HG03520 (cell line): ENCODE data around the gene LRBA.

ENCODE experiments used
- ATAC-seq: cut with Tn5 transposase; IDR thresholded peaks from one replicate; pipeline ENCODE4 v1.9.1; 2021; ENCODE audit warnings: mild to moderate bottlenecking, moderate library complexity; ENCODE audit not compliant: unreplicated experiment

Gene LRBA

DNA sequence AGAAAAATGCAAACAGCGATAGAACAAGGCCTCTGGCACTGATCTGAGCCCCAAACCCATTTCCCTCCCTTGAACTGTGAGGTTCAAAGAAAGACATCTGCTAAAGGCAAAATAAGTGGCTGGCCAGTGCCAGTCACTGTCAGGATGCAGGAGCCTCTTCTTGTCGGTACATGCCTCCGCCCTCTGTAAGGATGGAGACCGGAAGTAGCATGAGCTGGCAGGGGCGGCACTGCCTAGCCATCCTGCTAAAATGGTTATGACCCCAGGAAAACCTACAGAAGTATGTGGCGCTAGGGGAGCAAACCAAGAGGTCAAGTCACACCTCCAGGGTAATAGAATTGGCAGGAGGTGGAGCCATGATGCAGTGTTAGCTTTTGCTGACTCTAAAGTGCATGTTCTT lies 756.5 kb downstream of the LRBA start:
- no peak for ATAC-seq

DNA sequence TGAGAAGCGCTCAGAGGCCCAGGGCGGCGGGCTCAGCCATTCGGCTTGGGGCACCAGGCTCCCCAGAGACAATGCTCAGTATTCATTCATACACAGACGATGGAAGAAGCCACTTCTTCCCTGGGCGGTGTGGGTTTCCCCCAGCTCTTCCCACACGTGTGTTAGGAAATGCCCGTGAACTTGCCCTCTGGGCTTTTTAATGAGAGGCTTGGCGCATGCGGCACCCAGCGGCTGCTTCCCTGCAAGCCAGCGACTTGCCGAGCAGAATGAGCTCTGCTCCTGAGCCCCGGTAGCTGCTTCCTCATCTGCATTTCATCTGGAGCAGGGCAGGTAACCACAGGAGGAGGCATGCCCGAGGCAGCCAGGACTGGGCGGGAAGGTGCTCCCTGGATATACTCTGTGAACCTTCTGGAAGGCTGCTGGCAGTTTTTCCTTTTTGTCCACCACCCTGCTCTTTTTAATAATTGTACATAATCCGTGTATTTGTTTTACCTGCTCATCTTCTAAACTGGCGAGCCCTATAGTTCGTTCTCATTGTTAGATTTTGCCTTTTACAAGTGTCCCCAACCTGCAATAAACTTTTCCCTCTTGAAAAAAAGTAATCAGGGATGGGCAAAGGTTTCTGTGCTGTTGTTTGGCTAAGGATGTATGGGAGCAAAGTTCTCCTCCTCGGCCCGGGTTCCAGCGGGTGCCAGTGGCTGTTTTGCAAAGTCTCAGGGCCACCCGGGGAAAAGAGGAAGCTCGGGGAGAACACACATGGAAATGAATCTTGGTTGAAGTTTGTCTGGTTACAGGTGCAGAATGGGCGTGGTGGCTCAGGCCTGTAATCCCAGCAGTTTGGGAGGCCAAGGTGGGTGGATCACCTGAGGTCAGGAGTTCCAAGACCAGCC lies 758.0 kb downstream of the LRBA start:
- no peak for ATAC-seq

DNA sequence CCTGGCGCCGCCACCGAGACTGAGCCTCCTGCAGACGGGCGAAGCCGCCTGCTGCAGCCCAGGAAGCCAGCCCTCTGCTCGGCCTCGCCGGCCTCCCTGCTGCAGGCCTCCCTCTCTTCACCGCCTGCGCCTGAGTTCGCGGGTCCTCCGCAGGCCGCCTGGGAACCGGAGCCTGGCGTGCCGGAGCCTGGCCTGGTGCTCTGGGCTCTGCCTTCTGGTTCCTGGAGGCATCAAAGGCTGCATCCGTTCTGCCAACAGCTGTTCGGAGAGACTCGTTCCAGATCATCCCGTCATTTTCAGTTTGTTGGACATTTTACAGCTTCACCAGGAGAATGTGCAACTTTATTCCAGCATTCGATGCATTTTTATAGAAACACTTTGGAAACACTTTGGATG lies 758.9 kb downstream of the LRBA start:
- no peak for ATAC-seq

DNA sequence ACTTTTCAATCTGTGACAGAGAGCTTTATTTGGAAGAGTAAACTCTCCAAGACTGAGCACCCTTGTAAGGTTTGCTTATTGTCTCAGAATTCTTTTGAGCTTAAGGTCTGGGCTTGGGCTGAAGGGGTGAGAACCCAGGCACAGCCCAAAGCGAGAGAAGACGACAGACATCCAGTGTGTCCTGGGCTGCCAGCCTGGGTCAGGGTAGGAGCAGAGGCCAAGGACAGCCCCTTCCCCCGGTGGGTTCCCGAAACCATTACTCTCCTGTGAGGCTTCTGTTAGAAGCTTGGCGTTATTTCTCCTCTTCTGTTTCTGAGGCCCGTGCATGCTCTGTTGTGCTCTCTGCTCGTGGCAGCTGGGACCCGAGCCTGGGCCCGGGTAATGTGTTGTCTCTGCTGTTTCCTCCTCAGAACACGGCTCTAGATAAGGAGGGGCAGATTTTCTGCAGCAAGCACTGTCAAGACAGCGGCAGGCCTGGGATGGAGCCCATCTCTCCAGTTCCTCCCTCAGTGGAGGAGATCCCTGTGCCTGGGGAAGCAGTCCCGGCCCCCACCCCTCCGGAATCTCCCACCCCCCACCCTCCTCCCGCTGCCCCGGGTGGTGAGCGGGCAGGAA lies 759.4 kb downstream of the LRBA start:
- ATAC-seq: no peak

DNA sequence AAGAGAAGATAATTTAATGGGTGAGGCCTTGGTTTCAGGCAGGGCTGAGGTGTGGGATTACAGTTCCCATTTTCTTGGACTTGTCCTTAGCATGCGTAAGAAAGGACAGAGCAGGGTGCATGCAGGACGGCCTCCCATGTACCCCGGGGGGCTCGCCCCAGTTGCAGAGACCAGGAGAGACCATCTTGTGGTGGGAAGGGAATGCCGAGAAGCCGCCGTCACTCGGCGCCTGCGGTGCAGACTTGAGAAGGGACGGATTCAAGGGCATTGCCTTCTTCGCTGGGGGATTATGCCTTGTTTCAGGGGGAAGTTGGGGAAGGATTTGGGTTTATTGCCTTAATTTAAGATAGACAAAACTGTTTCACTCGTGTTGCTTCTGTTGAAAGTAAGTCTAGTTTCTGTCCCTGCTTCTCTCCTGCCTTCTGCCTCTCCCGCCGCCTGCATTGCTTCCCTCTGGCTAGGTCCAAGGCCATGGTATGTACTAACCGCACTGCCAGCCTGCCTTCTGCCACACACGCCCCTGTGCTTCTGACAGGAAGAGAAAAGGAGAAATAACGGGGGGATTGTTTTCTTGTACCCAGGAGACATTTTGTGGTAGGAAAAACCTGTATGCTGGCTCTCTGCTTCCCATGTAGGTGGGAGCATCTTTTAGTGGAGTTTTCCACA lies 761.0 kb downstream of the LRBA start:
- ATAC-seq: no peak

DNA sequence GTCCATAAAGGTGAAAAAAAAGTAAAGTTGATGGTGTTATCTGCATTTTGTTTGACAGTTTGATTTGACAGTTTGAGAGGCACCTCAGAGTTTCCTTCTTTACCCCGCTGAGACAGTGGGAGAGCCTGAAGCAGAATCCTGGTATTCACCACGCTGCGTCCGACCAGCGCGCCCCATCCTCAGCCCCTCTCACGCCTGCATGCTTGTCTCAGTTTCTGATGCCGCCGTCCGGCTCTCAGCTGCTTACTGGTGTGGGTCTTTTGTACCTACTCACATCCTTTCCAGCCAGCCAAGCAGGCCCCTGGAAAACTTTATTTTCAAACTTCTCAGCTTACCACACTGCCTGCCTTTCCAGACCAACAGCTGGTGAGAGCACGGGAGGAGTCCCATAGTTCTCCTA lies 761.7 kb downstream of the LRBA start:
- ATAC-seq: no peak

DNA sequence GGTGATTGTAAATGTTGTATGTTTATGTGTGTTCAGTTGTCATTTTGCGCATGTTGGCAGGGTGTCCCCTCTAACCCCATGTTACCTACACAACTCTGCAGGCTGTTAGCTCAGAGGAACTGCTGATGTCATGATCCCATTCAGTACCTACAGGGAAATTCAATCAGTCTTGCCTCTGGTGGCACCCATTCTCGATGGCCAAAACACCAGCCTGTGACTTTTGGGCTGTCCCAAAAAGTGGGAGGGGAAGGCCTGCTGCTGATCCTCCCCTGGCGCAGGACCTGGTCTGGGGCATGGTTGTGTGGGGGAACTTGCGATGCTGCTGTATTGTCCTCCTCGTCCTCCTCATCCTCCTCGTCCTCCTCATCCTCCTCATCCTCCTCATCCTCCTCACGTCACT lies 762.3 kb downstream of the LRBA start:
- ATAC-seq: no peak

DNA sequence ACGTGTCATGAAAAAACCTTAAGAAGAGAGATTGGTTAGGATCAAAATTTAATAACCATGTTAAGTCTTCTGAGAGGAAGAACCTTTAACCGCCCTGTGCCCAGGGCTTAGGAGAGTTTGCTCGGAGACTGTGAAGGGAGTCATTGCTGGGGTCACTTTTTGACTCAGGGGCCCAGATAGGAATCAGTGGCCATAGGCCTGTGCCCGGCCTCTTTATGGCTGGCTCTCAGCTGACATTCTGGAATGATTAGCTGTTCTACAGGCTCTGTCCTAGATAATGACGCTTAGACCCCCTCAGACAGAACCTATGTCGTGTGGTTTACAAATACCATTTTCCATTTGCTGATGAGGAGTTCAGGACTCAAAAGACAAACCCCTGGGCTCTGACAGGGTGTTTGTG lies 762.8 kb downstream of the LRBA start:
- ATAC-seq: no peak

DNA sequence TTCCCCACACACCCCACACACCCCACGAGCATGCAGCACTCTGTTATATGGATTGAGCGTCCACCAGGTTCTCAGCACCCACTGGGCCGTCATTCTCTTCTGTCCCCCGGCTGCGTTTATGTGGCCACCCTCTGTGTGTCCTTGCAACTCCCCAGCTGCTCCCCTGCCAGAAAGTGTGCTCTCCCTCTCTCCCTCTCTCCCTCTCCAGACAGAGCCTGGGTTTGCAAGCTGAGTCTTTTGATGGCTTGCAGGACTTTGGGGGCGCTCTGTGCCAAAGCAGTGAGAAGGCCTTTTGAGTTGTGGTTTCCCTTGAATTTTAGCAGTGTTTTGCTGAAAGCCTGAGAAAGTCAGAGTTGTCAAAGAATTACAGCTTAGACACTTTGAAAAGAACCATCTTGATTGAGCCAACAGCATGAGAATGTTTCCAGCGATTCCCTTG lies 763.3 kb downstream of the LRBA start:
- ATAC-seq: no peak

DNA sequence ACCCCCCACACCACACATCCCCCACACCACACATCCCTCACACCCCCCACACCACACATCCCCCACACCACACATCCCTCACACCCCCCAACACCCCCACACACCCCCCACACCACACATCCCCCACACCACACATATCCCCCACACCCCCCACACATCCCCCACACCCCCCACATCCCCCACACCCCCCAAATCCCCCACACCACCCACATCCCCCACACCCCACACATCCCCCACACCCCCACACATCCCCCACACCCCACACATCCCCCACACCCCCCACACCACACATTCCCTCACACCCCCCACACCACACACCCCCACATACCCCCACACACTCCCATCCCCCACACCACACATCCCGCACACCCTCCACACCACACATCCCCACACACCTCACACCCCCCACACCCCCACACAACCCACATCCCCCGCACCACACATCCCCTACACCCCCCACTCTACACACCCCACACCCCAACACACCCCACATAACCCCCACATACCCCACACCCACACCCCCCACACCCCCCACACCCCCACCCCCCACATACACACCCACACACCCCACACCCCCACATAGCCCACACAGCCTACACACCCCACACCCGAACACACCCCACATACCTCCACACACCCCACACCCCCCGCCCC lies 764.0 kb downstream of the LRBA start:
- no peak for ATAC-seq

DNA sequence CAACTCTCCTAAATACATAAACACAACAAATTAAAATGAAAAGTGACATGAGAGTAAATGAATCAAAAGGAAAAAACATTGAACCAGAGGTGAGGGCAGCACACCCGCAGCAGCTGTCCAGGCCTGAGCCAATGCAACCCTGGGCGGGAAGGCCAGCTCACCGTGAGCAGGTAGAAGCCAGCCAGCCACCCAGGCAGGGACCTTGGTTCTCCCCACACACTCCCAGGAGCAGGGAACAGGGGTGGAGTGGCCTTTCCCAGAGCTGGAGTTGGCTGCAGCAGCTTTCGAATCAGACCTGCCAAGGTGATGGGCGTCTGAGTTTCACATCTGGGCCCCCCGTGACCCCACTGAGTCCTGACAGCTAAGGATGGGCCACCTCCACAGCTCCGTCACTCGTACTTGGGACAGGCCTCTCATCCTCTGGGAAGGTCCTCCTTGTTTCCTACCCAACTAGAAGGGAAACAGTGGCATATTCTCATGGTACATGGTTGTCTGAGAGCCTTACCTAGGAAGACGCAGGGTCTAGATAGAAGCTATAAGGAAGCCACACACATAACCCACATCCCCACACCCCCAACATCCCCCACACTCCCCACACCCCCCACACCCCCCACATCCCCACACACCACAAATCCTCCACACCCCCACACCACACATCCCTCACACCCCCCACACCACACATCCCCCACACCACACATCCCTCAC lies 764.6 kb downstream of the LRBA start:
- no peak for ATAC-seq

DNA sequence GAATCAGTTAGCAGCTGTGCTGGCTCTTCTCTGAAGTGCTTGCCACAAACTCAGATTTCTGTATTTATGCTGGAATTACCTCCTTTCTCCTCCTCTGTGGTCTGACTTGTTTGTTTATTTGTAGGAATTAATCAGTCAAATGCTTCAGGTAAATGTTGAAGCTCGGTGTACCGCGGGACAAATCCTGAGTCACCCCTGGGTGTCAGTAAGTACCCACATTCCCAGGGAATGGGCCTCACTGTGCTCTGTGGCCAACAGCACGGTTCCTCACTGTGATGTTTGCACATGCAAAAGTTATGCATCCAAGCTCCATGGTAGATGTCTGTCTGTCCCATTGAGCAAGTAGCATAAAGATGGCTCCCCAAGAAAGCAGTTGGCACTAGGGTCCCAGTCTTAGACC lies 766.9 kb downstream of the LRBA start:
- ATAC-seq: no peak

DNA sequence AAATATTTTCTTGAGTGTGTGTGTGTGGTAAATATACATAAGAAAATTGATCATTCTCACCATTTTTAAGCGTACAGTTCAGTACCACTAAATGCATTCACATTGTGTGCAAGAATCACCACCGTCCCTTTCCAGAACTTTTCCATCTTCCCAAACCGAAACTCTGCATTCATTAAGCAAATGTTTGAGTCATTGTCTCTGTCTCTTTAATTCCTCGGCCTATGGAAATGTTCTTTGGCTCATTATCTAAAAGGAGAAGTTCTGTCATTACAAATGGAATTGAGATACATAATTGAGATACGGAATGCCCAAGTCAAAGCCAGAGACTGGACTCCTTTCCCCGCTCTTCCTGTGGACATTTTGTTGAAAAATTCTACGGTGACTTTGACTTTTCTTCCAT lies 767.9 kb downstream of the LRBA start:
- ATAC-seq: no peak

DNA sequence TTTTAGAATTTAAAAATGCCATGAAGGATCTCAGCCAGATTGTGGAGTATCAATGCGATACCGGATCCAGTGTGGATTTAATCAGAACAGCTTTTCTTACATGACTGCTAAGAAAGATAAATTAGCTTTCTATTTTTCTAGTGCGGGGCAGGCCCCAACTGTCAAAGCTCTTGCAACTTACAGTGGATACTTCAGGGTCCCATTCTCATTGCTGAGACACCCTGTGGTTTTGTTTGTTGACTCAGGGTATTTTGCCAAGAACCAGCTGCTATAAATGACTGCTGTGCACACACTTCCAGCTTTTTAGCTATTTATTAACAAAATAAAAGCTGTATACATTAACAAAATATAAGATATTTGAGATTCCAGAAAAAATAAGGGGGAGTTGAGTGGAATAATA lies 770.5 kb downstream of the LRBA start:
- no peak for ATAC-seq

DNA sequence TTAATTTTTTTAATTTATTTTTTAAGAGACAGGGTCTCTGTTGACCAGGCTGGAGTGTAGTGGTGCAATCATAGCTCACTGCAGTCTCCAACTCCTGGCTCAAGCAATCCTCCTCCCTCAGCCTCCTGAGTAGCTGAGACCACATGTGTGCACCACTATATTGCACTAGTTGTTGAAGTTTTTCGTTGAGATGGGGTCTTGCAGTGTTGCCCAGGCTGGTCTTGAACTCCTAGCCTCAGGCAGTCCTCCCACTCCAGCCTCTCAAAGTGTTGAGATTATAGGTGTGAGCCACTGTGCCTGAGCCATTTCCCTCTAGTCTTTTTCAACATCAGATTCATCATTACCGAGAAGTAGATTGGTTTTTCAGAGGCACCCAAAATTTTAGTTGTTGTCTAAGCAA lies 771.2 kb downstream of the LRBA start:
- ATAC-seq: no peak

DNA sequence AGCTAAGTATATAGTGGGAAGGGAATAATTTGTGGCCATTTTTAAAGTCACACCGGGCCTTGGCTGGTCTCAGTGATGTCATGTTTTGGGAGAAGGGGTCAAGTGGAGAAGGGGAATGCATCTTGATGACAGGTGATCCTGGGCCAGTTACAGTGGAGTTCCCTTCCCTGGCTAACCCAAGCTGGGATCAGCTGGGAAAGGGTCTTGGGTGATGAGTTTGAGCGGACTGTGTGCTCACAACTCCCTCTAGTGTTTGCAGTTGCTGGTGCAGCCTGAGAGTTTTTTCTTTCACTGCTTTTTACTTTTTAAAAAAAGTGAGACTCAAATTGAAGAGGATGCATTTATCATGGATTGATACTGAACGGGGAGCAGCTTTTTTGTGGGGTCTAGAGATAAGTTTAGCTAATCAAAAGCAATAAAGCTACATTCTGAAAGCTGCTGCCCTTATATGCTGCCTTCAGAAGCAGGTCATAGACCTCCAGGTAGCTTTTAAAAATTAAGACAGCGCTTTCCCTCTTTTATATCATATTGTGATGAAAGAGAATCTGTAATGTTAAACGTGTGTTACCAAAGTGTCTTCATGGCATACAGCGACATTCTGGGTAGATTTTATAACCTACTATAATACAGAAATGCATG lies 772.1 kb downstream of the LRBA start:
- no peak for ATAC-seq

DNA sequence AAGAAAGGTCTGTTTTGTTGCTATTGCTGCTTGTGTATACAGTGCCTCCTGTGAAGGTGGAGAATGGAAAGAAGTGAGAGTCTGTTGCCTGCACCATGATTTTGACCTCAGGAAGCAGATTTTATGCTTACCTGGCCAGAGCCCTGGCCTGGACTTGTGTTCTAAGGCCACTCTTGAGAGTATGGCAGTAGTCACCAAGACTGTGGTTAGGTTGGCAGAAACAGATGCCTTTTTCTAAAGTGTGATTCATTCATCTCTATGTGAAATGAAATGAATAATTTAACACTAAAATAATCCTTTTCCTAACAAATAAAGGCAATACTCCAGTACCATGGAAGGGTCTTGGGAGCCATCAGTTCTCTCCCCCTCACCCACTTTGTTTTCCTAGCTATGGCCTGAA lies 775.1 kb downstream of the LRBA start:
- no peak for ATAC-seq

DNA sequence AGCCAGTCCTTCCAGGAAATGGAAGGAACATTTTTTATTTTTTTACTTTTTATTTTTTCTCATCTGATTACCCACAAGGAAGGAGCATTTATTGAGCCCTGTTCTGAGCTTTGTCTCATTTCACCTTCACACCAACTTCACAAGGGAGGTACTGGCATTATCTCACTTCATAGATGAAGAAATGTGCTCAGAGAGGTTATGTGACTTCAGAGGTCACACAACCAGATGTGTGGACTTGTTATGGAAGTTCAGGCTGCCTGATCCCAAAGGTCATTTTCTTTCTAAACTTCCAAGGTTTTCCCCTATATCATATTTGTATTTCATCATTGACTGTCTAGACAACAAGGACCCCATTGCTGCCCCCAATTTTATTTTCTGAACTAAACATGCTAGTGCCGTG lies 776.5 kb downstream of the LRBA start:
- no peak for ATAC-seq

DNA sequence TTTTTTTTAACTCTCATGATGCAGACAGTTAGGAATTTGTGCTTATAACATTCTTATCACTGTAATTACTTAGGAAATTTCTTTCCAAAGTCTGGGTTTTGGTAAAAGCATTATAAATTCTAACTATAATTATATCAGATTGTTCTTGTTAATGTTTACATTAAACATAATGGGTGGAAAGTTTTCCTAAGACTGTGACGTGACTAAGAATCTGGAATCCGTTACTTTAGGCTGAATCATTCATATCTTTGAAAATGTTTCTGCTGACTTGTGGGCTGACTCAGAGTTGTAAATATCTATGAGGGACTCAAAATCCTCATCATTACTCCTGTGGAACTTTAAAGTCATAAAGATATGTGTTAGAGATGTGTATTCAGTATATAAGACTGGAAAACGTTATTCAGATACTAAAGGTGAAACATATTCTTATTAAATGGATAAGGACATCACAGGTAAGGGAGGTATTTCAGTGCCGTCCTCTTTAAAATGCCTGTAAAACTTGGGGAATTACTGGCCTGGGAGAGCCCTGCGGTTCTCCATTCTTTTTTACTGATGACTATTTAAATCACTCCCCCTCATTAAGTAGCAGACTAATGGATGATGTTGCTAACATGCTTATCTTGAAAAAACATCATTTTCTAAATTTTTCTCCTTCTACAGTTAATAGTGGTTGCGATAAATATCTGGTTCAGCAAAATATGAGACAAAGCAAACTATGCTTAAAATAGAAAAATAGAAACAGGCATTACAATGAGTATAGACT lies 777.8 kb downstream of the LRBA start:
- ATAC-seq: no peak

DNA sequence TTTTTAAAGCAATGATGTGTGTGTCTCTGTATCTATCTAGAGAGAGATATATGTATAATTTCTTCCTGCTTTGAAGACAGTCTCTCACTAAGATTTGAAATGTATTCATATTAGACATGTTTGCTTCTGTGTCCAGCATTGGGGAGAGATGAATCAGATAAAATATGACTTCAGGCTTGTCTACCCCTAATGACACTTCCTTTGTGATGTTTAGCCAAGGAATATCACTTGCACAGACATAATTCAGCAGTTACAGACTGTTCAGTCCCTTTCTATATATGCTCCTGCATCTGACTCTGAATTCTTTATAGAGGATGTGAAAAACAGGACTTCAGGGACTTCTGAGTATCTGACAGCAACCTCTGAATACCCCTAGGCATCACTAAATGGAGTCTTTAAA lies 778.5 kb downstream of the LRBA start:
- ATAC-seq: no peak
